A549 (cell line): ENCODE data around the gene RAPGEF2.

Source experiments
- BHLHE40 ChIP-seq: IDR thresholded peaks from 2 replicates; pipeline ENCODE4 v1.6.1; 2012; ENCODE audit warnings: low read depth, low read length, inconsistent platforms
- CBX8 ChIP-seq: fragments of 200-600 bp; sonication (generic); IDR thresholded peaks from 2 replicates; pipeline ENCODE4 v1.6.1; 2016
- CEBPB ChIP-seq, 2 experiments: fragments of >200 bp in 1 of 2; sonication (Bioruptor Twin) in 1 of 2; formaldehyde crosslinking in 1 of 2; IDR thresholded peaks; 2 replicates each; pipeline ENCODE4 v1.6.1; 2012 to 2016
- CHD4 ChIP-seq: fragments of 200-600 bp; sonication (generic); IDR thresholded peaks from 2 replicates; pipeline ENCODE4 v1.6.1; 2016; ENCODE audit warnings: antibody characterized with exemption, mild to moderate bottlenecking, borderline replicate concordance
- CTCF ChIP-seq: fragments of >200 bp; sonication (Bioruptor Twin); formaldehyde crosslinking; IDR thresholded peaks from 3 replicates; pipeline ENCODE4 v1.5.1; 2016
- E2F6 ChIP-seq: IDR thresholded peaks from 2 replicates; pipeline ENCODE4 v1.6.1; 2012; ENCODE audit warnings: low read depth, borderline replicate concordance
- MAFK ChIP-seq: fragments of 450-650 bp; IDR thresholded peaks from 2 replicates; pipeline ENCODE4 v1.6.1; 2014; ENCODE audit not compliant: partially characterized antibody
- PHF8 ChIP-seq: fragments of 200-600 bp; sonication (generic); IDR thresholded peaks from 2 replicates; pipeline ENCODE4 v1.6.1; 2016; ENCODE audit warnings: low read depth, mild to moderate bottlenecking, antibody characterized with exemption, moderate library complexity, borderline replicate concordance
- RNF2 ChIP-seq: fragments of 200-600 bp; sonication (generic); IDR thresholded peaks from 2 replicates; pipeline ENCODE4 v1.6.1; 2016; ENCODE audit warnings: low read depth, mild to moderate bottlenecking, antibody characterized with exemption, moderate library complexity, borderline replicate concordance

GRCh38 chr4:159104694-159105414 lies 2.0 kb downstream of the RAPGEF2 start:
- TF ChIP-seq CTCF (no peak), CHD4 (no peak), RNF2 (no peak), BHLHE40 (no peak), E2F6 (no peak), MAFK (no peak), CBX8 (no peak), PHF8 (no peak), CEBPB (IDR thresholded peaks at IDR 0.05) (peak in 1 of 2 experiments; percentile 79; a peak in 2 of 4 replicates)
